Dermis microvascular lymphatic vessel endothelial cell (primary cell): ENCODE data around the gene HEATR5A. TPM values are rescaled to one million over a fixed set of nuclear protein-coding genes. Genes with fewer than 3 reads are reported as not detected.
"Not testable (repeated sequence)": the region's sequence is repeated elsewhere in the genome, so short reads cannot be mapped to it uniquely, and the experiment has no call there.

ENCODE experiments used
- DNase-seq, 2 donors: peaks; one replicate each; pipeline versions ENCODE4 v3.0.0 to v3.0.0-alpha.2; 2010; ENCODE audit warnings: low read depth in 2 of 2
- total RNA-seq: library from RNA; depleted of rRNA; stranded (reverse); fragments of >200 nt; gene quantifications from 2 replicates; pipeline ENCODE4 v1.2.1, GENCODE V29; 2014

HEATR5A gene
- total RNA-seq, 1 donor from 2014 or later, result 28.8 TPM

DNA sequence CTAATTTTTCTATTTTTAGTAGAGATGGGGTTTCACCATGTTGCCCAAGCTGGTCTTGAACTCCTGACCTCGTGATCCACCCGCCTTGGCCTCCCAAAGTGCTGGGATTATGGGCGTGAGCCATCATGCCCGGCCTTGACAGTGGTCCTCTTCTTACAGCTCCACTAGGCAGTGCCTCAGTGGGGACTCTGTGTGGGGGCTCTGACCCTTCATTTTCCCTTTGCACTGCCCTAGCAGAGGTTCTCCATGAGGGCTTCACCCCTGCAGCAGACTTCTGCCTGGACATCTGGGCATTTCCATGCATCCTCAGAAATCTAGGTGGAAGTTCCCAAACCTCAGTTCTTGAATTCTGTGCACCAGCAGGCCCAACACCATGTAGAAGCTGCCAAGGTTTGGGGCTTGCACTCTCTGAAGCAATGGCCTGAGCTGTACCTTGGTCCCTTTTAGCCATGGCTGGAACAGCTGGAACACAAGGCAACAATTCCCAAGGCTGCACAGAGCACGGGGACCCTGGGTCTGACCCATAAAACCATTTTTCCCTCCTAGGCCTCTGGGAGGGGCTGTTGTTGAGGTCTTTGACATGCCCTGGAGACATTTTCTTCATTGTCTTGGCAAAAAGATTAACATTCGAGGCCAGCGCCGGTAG lies 90.4 kb downstream of the HEATR5A start:
- DNase-seq, result not testable (repeated sequence)

DNA sequence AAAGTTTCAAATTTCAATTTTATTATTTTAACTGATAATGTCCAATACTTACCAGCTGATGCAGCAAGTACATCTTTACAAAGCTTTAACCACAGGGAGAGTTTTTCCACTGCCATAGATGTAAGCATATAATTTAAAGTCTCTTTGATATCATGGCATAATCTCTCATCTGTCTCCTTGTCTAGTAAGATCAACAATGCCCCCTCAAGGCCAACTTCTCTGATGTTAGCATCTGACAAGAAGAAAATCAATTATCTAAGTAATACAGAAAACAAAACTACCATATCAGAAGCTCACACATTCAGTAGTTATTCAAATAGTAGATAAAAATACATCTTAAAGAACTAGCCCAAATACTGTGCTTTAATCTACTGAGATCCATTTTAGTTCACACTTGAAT lies 94.2 kb downstream of the HEATR5A start:
- DNase-seq, result peak in 1 of 2 donors; percentile 60

DNA sequence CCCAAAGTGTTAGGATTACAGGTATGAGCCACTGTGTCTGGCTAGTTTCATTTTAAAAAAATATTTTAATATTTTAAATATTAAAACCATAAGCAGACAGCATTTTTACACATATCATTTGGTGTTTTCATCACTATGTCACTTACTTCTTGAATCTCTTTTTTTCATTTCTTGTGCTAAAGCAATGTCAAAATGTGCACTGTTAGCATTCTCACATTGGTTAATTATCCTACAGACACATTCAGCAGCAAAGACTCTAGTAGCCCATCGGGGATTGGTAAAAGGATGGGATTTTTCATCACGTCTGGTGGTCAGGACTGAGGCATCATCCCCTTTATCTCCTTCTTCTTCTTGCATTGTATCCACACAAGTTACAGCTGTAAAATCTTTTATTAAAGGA lies 96.9 kb downstream of the HEATR5A start:
- no peak for DNase-seq

DNA sequence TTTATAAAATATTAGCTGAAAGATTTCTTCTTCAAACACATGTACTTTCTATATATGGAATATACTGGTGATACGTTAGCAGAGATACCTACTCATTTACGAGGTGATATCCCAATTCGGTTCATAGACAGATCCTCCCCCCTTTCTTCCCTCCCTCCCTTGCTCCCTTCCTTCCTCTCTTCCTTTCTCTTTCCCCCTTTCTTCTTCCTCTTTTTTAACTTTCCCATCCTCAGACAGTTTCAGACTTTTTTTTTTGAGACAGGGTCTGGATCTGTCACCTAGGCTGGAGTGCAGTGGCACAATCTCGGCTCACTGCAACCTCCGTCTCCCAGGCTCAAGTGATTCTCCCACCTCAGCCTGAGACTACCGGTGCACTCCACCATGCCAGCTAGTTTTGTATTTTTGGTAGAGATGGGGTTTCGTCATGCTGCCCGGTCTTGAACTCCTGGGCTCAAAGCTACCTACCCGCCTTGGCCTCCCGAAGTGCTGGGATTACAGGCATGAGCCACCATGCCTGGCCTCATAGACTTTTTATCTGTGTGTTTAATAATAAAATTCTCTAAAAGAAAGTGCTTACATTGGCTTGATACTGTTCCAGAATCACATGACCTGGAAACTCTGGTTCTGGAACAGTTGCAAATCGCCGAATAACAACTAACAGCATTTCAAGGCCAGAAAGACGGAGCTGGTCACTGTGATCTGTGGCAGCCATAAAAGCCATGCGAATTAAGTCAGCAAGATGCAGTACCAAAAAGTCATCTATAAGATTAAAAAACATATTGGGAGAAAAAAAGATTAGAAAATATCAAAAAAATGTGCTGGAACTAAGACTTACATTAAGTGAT lies 99.2 kb downstream of the HEATR5A start:
- no peak for DNase-seq

DNA sequence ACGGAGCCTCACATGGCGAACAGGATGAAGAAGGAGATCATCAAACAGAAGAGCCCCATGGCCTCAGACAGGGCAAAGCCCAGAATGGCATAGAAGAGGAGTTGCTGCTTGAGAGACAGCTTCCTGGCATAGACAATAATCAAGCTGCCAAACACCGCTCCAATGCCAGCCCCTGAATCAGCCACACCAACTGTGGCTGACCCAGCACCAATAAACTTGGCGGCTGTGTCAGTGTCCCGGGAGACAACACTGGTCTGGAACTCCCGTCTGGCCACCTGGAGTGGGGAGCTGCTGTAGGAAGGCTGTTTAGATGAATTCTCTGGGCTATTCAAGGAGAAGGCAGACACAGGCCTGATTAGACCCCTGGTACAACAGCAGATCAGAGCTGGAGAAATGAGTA lies 100.1 kb downstream of the HEATR5A start:
- DNase-seq, result no peak

DNA sequence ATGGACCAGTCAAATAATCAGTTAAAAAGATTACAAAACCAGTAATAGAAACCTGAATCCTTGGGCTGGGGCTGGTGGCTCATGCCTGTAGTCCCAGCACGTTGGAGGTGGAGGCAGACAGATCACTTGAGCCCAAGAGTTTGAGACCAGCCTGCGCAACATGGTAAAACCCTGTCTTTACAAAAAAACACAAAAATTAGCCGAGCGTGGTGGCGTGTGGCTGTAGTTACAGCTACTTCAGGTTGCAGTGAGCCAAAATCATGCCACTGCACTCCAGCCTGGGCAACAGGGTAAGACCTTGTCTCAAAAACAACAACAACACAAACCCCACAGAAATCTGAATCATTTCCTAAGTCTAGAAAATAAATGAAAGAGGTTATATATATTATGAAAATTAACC lies 100.6 kb downstream of the HEATR5A start:
- DNase-seq, result no peak

DNA sequence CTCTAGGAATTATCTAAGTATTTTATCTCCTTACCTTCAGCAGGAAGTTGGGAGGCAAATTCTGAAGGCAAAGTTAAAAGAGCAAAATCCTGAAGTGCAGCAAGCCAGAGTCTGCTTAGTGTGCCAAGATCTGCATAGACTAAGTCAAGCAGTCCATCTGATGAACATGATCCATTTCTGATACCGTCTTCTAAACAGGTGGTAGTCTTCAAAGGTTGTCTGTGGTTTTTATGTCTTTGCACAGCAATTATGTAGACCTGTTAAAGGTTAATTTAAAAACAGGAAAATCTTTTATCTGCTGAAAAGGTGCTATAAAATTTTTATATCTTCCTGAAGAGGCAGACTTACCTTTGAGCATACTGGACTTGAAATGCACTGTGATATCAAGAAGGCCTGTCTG lies 107.4 kb downstream of the HEATR5A start:
- no peak for DNase-seq

DNA sequence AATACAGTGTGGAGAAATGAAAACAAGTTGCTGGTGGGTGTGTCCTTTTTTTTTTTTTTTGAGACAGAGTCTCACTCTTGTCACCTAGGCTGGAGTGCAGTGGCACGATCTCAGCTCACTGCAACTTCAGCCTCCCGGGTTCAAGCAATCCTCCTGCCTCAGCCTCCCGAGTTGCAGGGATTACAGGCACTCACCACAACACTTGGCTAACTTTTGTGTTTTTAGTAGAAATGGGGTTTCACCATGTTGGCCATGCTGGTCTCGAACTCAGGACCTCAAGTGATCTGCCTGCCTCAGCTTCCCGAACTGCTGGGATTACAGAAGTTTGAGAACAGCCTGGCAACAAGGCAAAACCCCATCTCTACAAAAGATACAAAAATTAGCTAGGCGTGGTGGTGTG lies 108.0 kb downstream of the HEATR5A start:
- DNase-seq, result not testable (repeated sequence)

DNA sequence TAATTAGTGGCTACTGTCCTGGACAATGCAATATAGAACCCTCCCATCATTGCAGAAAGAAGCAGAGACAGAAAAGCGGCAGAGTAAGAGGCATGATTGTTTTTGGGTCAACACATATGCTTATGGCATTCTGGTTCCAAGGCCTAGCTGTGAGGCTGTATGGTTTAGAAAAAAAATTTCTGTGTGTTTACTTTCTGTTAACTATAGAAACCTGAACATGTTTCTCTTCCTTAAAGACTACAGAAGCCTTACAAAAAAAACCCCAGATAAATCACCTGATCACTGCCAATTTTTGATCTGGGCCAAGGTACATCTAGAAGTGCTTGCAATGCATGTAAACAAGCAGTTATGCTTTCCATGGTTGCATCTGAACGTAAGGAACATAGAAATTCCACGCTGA lies 112.7 kb downstream of the HEATR5A start:
- DNase-seq, result no peak

DNA sequence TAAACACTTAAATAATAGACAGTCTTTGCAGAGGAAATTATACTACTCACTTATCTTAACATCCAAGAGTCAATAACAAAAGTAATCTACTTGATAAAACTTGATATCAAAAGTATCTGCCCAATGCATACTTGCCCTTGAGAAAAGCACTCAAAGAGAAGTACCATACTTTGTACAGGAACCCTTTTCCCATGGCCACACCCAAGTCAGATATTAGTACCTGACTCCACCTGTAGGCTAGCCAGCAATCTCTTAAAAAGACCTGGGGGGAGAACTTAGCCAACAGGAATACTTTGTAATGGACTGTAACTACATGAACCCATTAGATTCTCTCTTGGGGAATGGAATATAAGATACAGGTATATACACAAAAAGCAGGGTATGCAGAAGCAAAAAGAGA lies 113.2 kb downstream of the HEATR5A start:
- DNase-seq, result no peak

DNA sequence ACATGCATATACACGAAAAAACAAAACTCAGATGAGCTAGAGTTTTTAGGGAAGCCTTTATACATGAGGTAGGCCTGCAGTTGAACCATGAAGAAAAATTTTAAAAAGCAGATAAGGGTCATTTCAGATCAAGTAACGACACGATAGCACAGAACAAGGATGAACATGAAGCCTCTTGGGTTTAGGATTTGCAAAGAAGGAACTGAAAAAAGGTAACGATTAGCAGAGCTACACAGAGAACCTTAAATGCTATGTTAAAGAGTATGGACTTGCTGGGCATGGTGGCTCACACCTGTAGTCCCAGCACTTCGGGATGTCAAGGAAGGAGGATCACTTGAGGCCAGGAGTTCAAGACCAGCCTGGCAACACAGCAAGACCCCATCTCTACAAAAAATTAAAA lies 116.7 kb downstream of the HEATR5A start:
- DNase-seq, result no peak

DNA sequence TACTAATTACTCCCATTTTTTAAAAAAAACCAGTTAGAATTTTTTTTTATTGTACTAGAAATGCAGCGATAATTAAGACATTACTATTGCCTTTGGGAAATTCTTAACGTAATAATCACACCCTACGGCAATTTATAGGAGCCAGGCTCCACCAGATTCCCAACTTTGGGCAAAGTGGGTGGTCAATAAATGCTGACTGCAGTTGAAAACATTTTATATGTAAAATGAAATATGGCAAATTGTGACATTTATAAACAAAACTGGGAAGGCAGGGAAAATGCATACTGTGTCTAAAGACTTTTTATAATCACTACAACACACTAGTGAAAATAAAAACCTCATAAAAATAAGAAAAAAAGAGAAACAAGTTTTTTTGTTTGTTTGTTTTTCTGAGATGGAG lies 119.5 kb downstream of the HEATR5A start:
- no peak for DNase-seq

DNA sequence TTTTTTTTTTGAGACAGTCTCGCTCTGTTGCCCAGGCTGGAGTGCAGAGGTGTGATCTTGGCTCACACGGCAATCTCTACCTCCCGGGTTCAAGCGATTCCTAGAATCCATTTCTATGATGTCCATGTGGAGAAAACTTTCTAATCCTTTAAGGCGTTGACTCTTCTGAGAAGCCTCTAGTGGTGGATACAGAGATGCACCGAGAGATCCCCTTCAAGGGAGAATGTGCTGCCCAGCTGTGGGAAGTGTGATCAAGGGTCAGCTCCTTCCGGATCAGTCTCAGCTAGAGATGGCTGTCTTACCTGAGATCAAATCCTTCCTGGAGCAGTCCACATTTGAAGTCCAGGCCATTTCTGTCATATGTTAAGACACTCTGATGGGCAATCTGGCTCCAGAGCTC lies 120.1 kb downstream of the HEATR5A start:
- DNase-seq, result no peak

DNA sequence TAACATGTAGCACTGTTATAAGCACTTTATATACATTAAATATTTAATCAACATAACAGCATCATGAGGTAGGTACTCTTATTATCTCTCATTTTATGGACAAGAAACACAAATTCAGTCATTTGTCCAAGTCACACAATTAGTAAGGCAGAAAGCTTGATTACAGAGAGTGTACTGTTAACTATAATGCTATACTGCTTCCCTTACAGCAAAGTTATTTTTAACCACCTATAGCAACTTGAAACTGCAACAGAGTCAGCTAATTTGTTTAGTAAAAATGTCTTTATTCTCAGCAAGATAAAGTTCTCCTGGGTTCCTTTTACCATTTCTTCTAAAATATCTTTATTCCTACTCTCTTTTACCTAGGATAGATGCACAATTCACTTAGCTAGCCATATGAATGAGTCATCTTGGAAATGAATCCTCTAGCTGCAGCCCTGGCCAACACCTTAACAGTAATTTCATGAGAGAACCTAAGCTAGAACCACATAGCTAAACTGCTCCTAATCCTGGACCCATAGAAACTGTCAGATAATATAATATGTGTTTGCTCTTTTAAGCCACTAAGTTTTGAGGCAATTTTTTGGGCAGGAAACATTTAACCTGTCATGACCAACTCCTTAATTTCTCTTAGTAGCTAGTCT lies 122.5 kb downstream of the HEATR5A start:
- DNase-seq, result peak in 1 of 2 donors; percentile 52

DNA sequence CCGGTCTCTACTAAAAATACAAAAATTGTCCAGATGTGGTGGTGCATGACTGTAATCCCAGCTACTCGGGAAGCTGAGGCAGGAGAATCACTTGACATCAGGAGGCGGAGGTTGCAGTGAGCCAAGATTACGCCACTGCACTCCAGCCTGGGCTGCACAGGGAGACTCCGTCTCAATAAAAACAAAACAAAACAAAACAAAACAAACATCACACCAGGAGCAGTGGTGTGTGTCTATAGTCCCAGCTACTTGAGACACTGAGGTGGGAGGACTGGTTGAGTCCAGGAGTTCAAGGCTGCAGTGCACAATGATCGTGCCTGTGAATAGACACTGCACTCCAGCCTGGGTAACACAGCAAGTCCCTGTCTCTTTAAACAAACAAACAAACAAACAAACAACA lies 123.2 kb downstream of the HEATR5A start:
- DNase-seq, result no peak

DNA sequence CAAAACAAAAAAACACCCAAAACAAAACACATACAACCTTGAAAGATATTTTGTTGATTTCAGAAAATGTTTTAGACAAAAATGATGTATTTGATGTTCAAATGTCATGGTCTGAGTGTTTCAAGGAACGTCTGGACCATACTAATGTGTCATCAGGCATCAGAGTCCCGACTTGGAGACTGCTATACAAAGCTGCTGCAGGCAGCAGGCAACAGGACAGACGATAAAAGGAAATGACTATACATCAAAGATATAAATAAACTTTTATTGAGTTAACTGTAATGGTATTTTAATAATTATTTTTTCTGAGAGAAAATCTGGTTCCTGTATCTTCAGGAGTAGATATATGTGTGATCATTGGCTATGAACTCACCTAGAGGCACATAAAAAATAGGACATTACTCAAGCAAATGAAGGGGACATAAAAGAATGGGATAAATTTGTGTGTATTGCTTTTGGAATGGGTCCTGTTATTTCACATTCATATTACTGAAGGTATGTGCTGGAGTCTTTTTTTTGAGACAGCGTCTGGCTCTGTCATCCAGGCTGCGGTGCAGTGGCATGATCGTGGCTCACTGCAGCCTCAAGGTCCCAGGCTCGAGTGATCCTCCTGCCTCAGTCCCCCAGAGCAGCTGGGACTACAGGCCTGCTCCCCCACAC lies 125.5 kb downstream of the HEATR5A start:
- DNase-seq, result peak in 1 of 2 donors; percentile 90

DNA sequence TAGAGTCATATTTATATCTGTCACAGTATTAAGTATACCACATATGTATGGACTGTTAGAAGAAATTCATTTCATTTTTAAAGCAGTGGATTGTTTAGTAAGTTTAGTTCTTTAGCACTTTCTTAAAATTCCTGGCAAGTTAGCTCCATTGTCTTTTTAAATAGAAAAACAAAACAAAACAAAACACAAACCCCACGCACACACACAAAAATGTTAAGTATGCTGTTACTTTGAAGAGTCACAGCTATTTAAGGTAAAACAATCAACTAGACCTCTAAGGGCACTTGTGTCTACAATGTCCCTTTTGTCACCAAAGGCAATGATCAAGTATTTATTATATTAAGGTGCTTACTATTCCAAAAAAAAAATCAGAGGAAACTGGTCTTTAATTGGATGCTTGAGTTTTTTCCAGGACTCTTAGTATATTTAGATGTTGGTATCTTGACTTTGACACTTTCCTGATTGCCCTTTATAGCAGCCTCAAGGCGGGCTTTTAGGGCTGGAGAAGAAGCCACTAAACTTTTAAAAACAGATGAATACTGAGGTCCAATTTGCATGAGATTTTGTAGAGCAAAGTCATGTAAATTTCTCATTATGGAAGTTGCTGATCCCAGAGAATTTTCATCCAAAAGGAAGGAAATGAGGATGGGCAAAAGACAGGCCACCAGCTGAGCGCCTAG lies 127.3 kb downstream of the HEATR5A start:
- peak in 1 of 2 donors; percentile 44 for DNase-seq

DNA sequence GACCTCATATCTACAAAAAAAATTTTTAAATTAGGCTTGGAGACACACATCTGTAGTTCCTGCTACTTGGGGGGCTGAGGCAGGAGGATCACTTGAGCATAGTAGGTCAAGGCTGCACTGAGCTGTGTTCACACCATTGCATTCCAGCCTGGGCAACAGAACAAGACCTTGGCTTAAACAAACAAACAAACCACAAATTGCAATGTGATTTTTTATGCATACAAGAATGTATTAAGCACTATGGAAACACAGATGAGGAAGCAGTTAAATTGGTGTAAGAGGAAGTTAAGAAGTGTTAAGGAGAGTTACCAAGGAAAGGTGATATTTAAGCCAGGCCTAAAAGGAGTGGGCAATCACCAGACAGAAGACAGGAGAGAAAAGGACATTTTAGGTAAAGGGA lies 129.1 kb downstream of the HEATR5A start:
- no peak for DNase-seq

DNA sequence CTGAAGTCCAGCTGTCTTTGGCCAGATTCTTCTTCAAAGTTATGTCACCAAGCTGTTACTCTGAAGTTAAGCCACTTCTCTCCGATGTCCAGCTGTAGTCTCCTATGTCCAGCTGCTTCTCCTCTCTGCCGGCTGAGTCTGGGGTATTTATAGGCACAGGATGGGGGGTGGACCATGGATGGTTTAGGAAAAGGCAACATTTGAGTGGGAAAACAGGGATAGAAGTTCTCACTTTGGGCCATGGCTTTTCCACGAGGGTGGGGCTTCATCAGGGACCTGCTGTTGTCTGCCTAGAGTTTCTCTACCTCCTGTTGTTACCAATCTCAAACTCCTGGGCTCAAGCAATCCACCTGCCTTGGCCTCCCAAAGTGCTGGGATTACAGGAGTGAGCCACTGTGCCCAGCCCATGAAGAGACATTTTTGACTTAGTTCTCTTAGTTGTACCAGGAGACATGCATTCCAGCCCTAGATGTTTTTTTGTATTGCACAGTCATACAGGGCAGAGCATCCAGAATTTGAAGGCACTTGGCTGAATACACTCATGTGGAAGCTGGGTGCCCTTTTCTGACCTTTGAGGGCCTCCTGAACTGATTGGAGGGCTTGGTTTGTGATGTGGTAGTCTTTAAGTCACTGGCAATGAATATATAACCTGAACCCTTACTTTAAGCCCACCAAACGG lies 132.9 kb downstream of the HEATR5A start:
- no peak for DNase-seq

DNA sequence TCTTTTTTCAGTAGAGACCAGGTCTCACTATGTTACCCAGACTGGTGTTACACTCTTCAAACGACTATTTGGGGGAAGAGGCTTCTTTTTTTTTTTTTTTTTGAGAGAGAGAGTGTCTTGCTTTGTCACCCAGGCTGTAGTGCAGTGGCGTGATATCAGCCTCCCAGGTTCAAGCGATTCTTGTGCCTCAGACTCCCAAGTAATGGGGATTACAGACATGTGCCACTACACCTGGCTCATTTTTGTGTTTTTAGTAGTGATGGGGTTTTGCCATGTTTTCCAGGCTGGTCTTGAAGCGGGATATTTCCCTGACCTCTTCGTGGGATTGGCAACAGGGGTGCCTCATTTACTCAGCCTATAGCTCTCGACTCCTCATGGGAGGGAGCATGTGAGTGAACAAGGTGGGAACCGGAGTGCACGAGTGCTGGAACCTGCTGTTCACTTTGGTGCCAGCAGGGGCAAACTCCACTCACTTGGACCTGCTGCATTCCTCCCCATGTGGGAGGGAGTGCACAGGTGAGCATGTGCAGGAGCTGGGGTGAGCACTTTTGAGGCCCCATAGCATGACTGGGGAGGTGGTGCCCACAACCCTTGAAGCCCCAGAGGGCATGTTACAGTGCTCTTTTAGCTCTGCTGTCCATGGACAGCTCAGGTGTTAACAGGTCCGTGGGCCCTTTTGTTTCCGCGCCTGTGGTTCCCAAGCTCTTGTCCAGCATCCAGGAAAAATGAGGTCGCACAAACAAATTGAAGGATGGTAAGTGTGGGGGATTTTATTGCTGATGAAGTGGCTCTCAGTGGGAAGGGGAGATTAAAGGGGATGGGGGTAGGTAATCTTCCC lies 133.7 kb downstream of the HEATR5A start:
- no peak for DNase-seq
